Peyer's patch (tissue), 4 donors: ENCODE results near the gene CNST. TPM values are rescaled to one million over a fixed set of nuclear protein-coding genes. Genes with fewer than 3 reads are reported as not detected.
A peak's percentile ranks its signal among the peaks of the same experiment; 100 is the strongest.

Experiments used
- DNase-seq, 3 donors: peaks; one replicate each; pipeline ENCODE4 v3.0.0-alpha.2; 2017 to 2019
- H3K27ac ChIP-seq, 4 donors: fragments of 200-600 bp; sonication (generic); one replicate each; pipeline ENCODE4 v1.5.1; 2016 to 2019
- H3K27me3 ChIP-seq, 2 donors: fragments of 200-600 bp; sonication (generic); one replicate each; pipeline ENCODE4 v1.5.1; 2019
- H3K36me3 ChIP-seq, 3 donors: fragments of 200-600 bp; sonication (generic); one replicate each; pipeline ENCODE4 v1.5.1; 2016 to 2019
- H3K4me1 ChIP-seq, 4 donors: fragments of 200-600 bp; sonication (generic); one replicate each; pipeline ENCODE4 v1.5.1; 2016 to 2019
- H3K4me3 ChIP-seq, 4 donors: fragments of 200-600 bp; sonication (generic); 1 replicate in 3 of 4; 2 replicates in 1 of 4; pipeline ENCODE4 v1.5.1; 2016 to 2019; ENCODE audit warnings: mild to moderate bottlenecking in 1 of 4
- H3K9me3 ChIP-seq, 4 donors: fragments of 200-600 bp; sonication (generic); one replicate each; pipeline ENCODE4 v1.5.1; 2016 to 2019; ENCODE audit warnings: mild to moderate bottlenecking in 1 of 4
- POLR2A ChIP-seq, 2 donors: fragments of 450-650 bp; IDR thresholded peaks; one replicate each; pipeline ENCODE4 v1.5.1; 2017; ENCODE audit warnings: antibody characterized with exemption in 2 of 2, mild to moderate bottlenecking in 2 of 2, moderate library complexity in 2 of 2
- total RNA-seq, 4 donors: library from RNA; depleted of rRNA; stranded (reverse); fragments of >200 nt; gene quantifications; one replicate each; pipeline ENCODE4 v1.1.0, GENCODE V29; 2016
- TF ChIP-seq, protein P1 (sequence below), 6 experiments: fragments of 450-650 bp in 4 of 6; fragments of 200-600 bp in 2 of 6; sonication (generic) in 1 of 6; IDR thresholded peaks; one replicate each; pipeline ENCODE4 v1.5.1; 2017 to 2019; ENCODE audit warnings: antibody characterized with exemption in 6 of 6, mild to moderate bottlenecking in 3 of 6, moderate library complexity in 1 of 6

The CNST gene
- total RNA-seq, 4 donors from 2014 or later: 62.0 to 75.7 (median 69.8) TPM

DNA sequence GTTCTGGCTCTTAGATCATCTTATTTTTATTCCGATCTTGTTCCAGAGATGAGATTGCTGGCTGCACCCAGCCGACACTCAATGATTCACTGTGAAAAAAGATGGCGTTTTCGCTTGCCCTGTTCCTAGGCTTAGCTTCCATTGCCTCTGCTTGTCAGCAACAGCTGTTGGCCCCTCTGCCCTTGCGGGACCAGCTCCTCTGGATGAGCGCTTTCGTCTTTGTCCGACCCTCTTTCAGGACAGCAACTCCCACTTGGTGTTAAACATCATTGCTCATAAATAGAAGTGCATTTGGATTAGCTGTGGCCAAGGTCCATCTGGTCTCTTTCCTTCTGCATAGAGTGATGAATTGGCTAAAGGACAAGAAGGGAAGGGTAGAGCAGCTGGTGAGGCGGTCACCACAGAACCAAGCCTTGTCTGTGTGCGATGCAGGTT, 114.5 kb downstream of the CNST start:
- Histone ChIP-seq H3K27ac (peak overlapping the region in 3 of 4 donors; percentile 25 to 72 (median 71)), H3K36me3 (no peaks in the 10 kb centered on the region), H3K27me3 (no peaks in the 10 kb centered on the region), H3K4me1 (peaks cover 0 to 33% (median 0%) of the 10 kb centered on the region in 4 donors), H3K4me3 (no peak overlapping the region), H3K9me3 (no peaks in the 10 kb centered on the region)
- TF ChIP-seq POLR2A (IDR thresholded peaks at IDR 0.05): peak in 1 of 2 donors; percentile 31
- TF ChIP-seq, protein P1, sequence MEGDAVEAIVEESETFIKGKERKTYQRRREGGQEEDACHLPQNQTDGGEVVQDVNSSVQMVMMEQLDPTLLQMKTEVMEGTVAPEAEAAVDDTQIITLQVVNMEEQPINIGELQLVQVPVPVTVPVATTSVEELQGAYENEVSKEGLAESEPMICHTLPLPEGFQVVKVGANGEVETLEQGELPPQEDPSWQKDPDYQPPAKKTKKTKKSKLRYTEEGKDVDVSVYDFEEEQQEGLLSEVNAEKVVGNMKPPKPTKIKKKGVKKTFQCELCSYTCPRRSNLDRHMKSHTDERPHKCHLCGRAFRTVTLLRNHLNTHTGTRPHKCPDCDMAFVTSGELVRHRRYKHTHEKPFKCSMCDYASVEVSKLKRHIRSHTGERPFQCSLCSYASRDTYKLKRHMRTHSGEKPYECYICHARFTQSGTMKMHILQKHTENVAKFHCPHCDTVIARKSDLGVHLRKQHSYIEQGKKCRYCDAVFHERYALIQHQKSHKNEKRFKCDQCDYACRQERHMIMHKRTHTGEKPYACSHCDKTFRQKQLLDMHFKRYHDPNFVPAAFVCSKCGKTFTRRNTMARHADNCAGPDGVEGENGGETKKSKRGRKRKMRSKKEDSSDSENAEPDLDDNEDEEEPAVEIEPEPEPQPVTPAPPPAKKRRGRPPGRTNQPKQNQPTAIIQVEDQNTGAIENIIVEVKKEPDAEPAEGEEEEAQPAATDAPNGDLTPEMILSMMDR (IDR thresholded peaks at IDR 0.05): no peak
- peak in 1 of 3 donors; percentile 65 for DNase-seq

DNA sequence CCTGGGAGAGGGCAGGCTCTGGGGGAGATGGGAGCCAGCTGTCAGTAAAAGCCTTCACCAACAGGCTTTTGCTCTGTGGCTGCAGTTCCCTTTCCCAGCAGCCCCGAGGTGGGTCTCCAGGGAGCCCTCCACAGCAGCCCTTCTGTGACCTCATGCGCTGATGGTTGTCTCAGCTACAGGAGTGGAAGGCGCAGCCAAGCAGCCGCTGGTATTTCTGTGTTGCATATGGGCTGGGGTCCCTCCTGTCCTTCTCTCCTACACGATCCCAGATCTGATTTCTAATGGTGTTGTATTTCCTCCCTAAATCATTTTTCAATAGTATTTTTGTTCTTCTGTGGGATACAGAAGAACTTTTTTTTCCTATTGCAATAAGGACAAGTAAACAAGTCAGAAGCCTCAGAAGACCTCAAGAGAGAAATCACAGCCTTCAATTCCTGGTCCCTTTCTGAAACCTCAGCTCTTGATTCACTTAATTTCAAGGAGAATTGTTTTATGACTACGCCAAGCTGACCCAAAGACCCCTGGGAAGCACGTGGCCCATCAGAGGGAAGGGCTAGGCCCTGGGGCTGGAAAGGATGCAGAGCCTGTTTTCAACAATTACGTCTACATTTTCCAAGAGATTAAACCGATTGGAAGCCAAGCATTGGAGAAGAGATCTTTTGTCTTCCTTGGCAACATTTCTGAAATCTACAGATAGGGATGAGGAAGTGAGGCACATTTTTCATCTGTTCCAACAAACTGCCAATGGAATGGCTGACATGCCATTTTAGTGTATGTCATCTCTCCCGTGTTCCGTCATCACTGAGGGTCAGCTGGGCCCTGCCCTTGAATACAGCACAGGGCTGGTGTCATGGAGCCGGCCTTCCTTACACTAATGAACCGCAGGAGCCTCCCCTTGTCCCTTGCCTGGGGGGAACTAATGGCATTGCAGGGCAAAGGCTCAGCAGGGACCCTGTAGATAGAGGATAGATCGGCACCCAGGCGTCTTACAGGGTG, 115.9 kb downstream of the CNST start:
- Histone ChIP-seq H3K4me1 (peaks cover 0 to 33% (median 0%) of the 10 kb centered on the region in 4 donors), H3K27ac (peak overlapping the region in 2 of 4 donors; percentile 1 to 72), H3K36me3 (no peaks in the 10 kb centered on the region), H3K27me3 (no peaks in the 10 kb centered on the region), H3K9me3 (no peaks in the 10 kb centered on the region), H3K4me3 (no peak overlapping the region)
- no peak for DNase-seq
- TF ChIP-seq, protein P1 (IDR thresholded peaks at IDR 0.05): no peak
- no peak for TF ChIP-seq POLR2A (IDR thresholded peaks at IDR 0.05)

DNA sequence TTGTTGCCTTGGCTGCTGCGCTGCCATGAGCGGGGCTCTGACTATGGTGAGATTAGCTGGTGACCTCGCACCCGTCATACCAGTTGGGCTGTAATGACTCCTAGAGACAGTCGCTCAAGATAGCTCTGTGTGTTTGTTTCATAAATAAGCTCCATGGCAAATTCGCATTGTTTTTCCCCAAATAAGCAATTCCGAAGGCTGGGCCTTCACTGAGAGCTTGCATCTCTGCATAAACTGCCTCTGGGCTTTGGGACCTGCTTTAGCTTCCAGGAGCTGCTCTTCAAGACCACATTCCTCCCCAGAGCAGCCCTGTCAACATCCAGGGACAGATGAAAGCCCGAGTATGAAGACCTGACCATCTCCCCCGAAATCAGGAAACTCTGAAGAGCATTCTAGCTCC, 117.3 kb downstream of the CNST start:
- no peak for DNase-seq
- Histone ChIP-seq H3K4me1 (peaks cover 0 to 33% (median 0%) of the 10 kb centered on the region in 4 donors), H3K4me3 (no peak overlapping the region), H3K27ac (no peak overlapping the region), H3K36me3 (no peaks in the 10 kb centered on the region), H3K27me3 (no peaks in the 10 kb centered on the region), H3K9me3 (no peaks in the 10 kb centered on the region)
- TF ChIP-seq, protein P1 (IDR thresholded peaks at IDR 0.05): no peak
- no peak for TF ChIP-seq POLR2A (IDR thresholded peaks at IDR 0.05)

DNA sequence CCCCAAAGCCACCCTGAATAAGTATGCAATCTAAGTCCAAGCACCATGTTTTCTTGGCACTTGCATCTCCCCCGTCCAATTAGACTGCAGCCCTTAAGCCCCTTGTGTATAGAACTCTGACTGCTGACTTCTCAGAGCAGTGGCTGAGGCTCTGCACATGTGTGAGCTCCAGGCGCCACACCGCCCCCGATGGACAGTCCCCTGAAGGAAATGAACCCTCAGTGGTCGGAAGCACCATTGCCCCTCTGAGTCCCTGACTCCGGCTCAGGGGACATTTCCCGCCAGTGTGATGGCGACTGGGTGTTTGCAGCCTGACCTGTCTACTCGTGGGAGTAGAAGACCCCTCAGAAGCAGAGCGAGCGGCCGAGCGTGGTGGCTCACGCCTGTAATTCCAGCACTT, 120.7 kb downstream of the CNST start:
- peaks cover 0 to 6% (median 0%) of the 10 kb centered on the region in 4 donors for H3K4me1 ChIP-seq
- DNase-seq: no peak
- H3K36me3 ChIP-seq: no peaks in the 10 kb centered on the region
- TF ChIP-seq POLR2A (IDR thresholded peaks at IDR 0.05): no peak
- TF ChIP-seq, protein P1 (IDR thresholded peaks at IDR 0.05): no peak
- no peaks in the 10 kb centered on the region for H3K27me3 ChIP-seq
- H3K9me3 ChIP-seq: no peaks in the 10 kb centered on the region
- H3K4me3 ChIP-seq: no peak overlapping the region
- no peak overlapping the region for H3K27ac ChIP-seq

DNA sequence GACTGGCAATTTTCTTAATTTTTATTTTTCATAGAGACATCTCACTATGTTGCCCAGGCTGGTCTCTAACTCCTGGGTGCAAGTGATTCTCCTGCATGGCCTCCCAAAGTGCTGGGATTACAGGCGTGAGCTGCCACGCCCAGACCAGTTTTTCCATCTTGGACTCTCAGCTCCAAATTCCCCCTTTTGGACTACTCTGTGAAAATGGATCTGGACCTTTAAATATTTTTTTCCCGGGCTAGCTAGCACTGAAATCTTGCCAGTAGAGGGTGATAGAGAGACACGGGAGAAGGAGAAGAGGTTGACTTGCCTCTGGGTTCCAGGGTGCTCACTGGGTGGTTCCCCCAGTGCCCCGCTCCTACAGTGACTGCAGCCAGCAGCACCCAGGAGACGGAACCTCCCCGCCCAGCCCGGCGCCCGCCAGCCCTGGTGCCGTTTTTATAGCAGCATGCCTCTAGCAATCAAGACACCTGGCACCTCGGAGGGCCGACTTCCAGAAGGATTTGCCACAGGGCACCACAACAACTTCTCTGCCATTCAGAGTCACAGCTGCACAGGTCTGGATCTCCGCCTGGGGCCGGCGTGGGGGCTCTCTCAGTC, 123.3 kb downstream of the CNST start:
- TF ChIP-seq POLR2A (IDR thresholded peaks at IDR 0.05): peak; percentile 37 to 45
- TF ChIP-seq, protein P1 (IDR thresholded peaks at IDR 0.05): peak; percentile 23 to 95 (median 82)
- peaks cover 0 to 3% (median 0%) of the 10 kb centered on the region in 4 donors for H3K4me1 ChIP-seq
- DNase-seq: peak; percentile 23 to 88 (median 86)
- no peaks in the 10 kb centered on the region for H3K36me3 ChIP-seq
- H3K9me3 ChIP-seq: no peaks in the 10 kb centered on the region
- no peaks in the 10 kb centered on the region for H3K27me3 ChIP-seq
- H3K27ac ChIP-seq: peak overlapping the region in 1 of 4 donors; percentile 65
- H3K4me3 ChIP-seq: peak overlapping the region in 3 of 4 donors; percentile 18 to 59 (median 47)
